Measurements from ENCODE around the gene USP40. TPM values are rescaled to one million over a fixed set of nuclear protein-coding genes. Genes with fewer than 3 reads are reported as not detected.

USP40 gene
- total RNA-seq, 1 experiment from 2014 or later = 10.3 TPM

GRCh38 chr2:233486357-233486756 lies 80.2 kb downstream of the USP40 start (continued):
- TF ChIP-seq ATF3 (CRISPR knock-in tag; conservative IDR thresholded peaks at IDR 0.05) (no peak), USF1 (CRISPR knock-in tag; IDR thresholded peaks at IDR 0.05) (no peak), GTF2I (CRISPR knock-in tag; conservative IDR thresholded peaks at IDR 0.05) (no peak)

DNA sequence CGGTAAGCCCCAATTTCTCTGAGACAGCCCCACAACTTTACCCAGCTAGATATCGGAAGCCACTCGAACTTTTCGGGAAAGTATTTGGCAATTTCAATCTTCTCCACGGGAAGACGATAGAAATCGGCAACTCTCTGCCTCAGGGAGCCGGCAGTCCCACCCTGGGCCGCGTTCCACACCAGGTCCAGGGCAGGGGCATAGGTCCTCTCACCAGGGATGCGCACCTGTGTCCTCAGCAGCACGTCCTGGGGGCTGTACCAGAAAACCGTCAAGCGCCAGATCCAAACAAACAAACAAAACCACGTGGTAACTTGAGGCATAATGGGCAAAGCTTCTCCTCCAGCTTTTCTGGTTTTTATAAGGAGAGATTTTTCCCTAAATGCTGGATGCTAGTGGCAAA lies 80.9 kb downstream of the USP40 start:
- Mint-ChIP-seq H3K4me3 (no peak overlapping the region), H3K4me1 (no peaks in the 10 kb centered on the region), H3K27ac (no peak overlapping the region), H3K36me3 (peaks cover 32% of the 10 kb centered on the region), H3K9me3 (peaks cover 15% of the 10 kb centered on the region), H3K27me3 (ENCODE audit: low read depth) (no peaks in the 10 kb centered on the region)
- no peak for DNase-seq (ENCODE audit: low spot score)
- POLR2A ChIA-PET = no interaction called here
- CTCF ChIA-PET = no interaction called here
- ATAC-seq = no peak
- TF ChIP-seq ZSCAN18 (CRISPR knock-in tag; IDR thresholded peaks at IDR 0.05) (no peak), TEAD1 (CRISPR knock-in tag; IDR thresholded peaks at IDR 0.05) (no peak), HMGA2 (CRISPR knock-in tag; IDR thresholded peaks at IDR 0.05) (no peak), ATF3 (CRISPR knock-in tag; conservative IDR thresholded peaks at IDR 0.05) (no peak), TCF7 (CRISPR knock-in tag; IDR thresholded peaks at IDR 0.05; ENCODE audit: low read depth) (no peak), ZNF396 (CRISPR knock-in tag; IDR thresholded peaks at IDR 0.05; ENCODE audit: borderline replicate concordance) (no peak), ATF2 (CRISPR knock-in tag; IDR thresholded peaks at IDR 0.05; ENCODE audit: borderline replicate concordance, low read depth) (no peak)
- TF ChIP-seq, protein P1, sequence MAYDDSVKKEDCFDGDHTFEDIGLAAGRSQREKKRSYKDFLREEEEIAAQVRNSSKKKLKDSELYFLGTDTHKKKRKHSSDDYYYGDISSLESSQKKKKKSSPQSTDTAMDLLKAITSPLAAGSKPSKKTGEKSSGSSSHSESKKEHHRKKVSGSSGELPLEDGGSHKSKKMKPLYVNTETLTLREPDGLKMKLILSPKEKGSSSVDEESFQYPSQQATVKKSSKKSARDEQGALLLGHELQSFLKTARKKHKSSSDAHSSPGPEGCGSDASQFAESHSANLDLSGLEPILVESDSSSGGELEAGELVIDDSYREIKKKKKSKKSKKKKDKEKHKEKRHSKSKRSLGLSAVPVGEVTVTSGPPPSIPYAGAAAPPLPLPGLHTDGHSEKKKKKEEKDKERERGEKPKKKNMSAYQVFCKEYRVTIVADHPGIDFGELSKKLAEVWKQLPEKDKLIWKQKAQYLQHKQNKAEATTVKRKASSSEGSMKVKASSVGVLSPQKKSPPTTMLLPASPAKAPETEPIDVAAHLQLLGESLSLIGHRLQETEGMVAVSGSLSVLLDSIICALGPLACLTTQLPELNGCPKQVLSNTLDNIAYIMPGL (CRISPR knock-in tag; IDR thresholded peaks at IDR 0.05) = no peak
- TF ChIP-seq, protein P2, sequence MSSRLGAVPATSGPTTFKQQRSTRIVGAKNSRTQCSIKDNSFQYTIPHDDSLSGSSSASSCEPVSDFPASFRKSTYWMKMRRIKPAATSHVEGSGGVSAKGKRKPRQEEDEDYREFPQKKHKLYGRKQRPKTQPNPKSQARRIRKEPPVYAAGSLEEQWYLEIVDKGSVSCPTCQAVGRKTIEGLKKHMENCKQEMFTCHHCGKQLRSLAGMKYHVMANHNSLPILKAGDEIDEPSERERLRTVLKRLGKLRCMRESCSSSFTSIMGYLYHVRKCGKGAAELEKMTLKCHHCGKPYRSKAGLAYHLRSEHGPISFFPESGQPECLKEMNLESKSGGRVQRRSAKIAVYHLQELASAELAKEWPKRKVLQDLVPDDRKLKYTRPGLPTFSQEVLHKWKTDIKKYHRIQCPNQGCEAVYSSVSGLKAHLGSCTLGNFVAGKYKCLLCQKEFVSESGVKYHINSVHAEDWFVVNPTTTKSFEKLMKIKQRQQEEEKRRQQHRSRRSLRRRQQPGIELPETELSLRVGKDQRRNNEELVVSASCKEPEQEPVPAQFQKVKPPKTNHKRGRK (CRISPR knock-in tag; IDR thresholded peaks at IDR 0.05; ENCODE audit: borderline replicate concordance) = no peak
- TF ChIP-seq, protein P3, sequence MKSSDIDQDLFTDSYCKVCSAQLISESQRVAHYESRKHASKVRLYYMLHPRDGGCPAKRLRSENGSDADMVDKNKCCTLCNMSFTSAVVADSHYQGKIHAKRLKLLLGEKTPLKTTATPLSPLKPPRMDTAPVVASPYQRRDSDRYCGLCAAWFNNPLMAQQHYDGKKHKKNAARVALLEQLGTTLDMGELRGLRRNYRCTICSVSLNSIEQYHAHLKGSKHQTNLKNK (CRISPR knock-in tag; IDR thresholded peaks at IDR 0.05) = no peak

- ChIA-PET POLR2A (interaction anchor here (0.5 kb wide), 1 partner anchor 101 kb away, joined by 3 read pairs; no protein-coding TSS in a partner anchor), CTCF (interaction anchor here (0.6 kb wide), 1 partner anchor 80 kb away, joined by 5 read pairs; no protein-coding TSS in a partner anchor)
- no peak for DNase-seq (ENCODE audit: low spot score)
- ATAC-seq = no peak
- Mint-ChIP-seq H3K27ac (no peak overlapping the region), H3K36me3 (peaks cover 32% of the 10 kb centered on the region), H3K4me1 (no peaks in the 10 kb centered on the region), H3K27me3 (ENCODE audit: low read depth) (no peaks in the 10 kb centered on the region), H3K9me3 (peaks cover 15% of the 10 kb centered on the region), H3K4me3 (no peak overlapping the region)
- TF ChIP-seq ZNF423 (CRISPR knock-in tag; IDR thresholded peaks at IDR 0.05) = no peak
These were observed 84.0 kb downstream of the USP40 start for GRCh38 chr2:233482616-233483015.
